Fibroblast of lung (primary cell): ENCODE results near the gene PPID.
"Not testable (repeated sequence)": the region's sequence is repeated elsewhere in the genome, so short reads cannot be mapped to it uniquely, and the experiment has no call there.

Source experiments
- CTCF ChIP-seq, 2 donors: IDR thresholded peaks in 1 of 2; conservative IDR thresholded peaks in 1 of 2; 1 replicate in 1 of 2; 2 replicates in 1 of 2; pipeline ENCODE4 v1.5.1; 2011 to 2012; ENCODE audit warnings: low read length in 2 of 2, control low read depth in 1 of 2, inconsistent platforms in 1 of 2, low read depth in 1 of 2, mild to moderate bottlenecking in 1 of 2
- EZH2 ChIP-seq: IDR thresholded peaks from 2 replicates; pipeline ENCODE4 v1.5.1; 2012; ENCODE audit warnings: low read length, control low read depth, mild to moderate bottlenecking; ENCODE audit errors: missing control alignments

GRCh38 chr4:158755819-158756218 is 32.6 kb upstream of the PPID start:
- TF ChIP-seq CTCF (conservative IDR thresholded peaks at IDR 0.05 in 1 of 2, IDR thresholded peaks at IDR 0.05 in 1 of 2; ENCODE audit: low read depth in 1 of 2, low read length in 2 of 2); EZH2: not testable (repeated sequence)
